Liver (tissue), 9 donors: Measurements from ENCODE around the gene DENND1C. TPM values are rescaled to one million over a fixed set of nuclear protein-coding genes. Genes with fewer than 3 reads are reported as not detected.

Experiments
- DNase-seq: peaks from one replicate; pipeline ENCODE4 v3.0.0-alpha.2; 2017; ENCODE audit warnings: low spot score
- H3K27ac ChIP-seq, 2 donors: one replicate each; pipeline ENCODE4 v1.7.0; 2013; ENCODE audit warnings: inconsistent platforms in 2 of 2, low read length in 2 of 2, control low read depth in 1 of 2, low read depth in 1 of 2, mild to moderate bottlenecking in 1 of 2
- H3K27me3 ChIP-seq, 4 donors: one replicate each; pipeline versions ENCODE4 v1.6.1 to v1.7.0; 2013; ENCODE audit warnings: low read length in 3 of 4, inconsistent platforms in 1 of 4, mild to moderate bottlenecking in 1 of 4, moderate library complexity in 1 of 4; ENCODE audit not compliant: control insufficient read depth in 4 of 4, insufficient read depth in 4 of 4
- H3K36me3 ChIP-seq, 4 donors: one replicate each; pipeline versions ENCODE4 v1.6.1 to v1.7.0; 2013; ENCODE audit warnings: low read length in 3 of 4, mild to moderate bottlenecking in 3 of 4, low read depth in 1 of 4, moderate library complexity in 1 of 4; ENCODE audit not compliant: control insufficient read depth in 4 of 4, insufficient read depth in 3 of 4
- H3K4me1 ChIP-seq, 4 donors: one replicate each; pipeline versions ENCODE4 v1.6.1 to v1.7.0; 2013; ENCODE audit warnings: low read length in 3 of 4, mild to moderate bottlenecking in 3 of 4, moderate library complexity in 1 of 4; ENCODE audit not compliant: control insufficient read depth in 4 of 4, insufficient read depth in 4 of 4
- H3K4me3 ChIP-seq, 3 donors: one replicate each; pipeline versions ENCODE4 v1.6.1 to v1.7.0; 2013; ENCODE audit warnings: low read length in 3 of 3, control low read depth in 1 of 3, low read depth in 1 of 3, mild to moderate bottlenecking in 1 of 3
- H3K9ac ChIP-seq, 2 donors: one replicate each; pipeline ENCODE4 v1.7.0; 2013; ENCODE audit warnings: low read length in 2 of 2, mild to moderate bottlenecking in 2 of 2, moderate library complexity in 2 of 2, control low read depth in 1 of 2, low read depth in 1 of 2
- H3K9me3 ChIP-seq, 4 donors: one replicate each; pipeline versions ENCODE4 v1.6.1 to v1.7.0; 2013; ENCODE audit warnings: low read length in 3 of 4; ENCODE audit not compliant: control insufficient read depth in 4 of 4
- EGR1 ChIP-seq, 2 donors: IDR thresholded peaks; 2 replicates each; pipeline ENCODE4 v1.6.1; 2016 to 2018; ENCODE audit warnings: antibody characterized with exemption in 2 of 2, low read depth in 2 of 2
- FOXA2 ChIP-seq: IDR thresholded peaks from 2 replicates; pipeline ENCODE4 v1.6.1; 2016; ENCODE audit warnings: antibody characterized with exemption
- HNF4A ChIP-seq, 2 donors: conservative IDR thresholded peaks; 2 replicates each; pipeline ENCODE4 v1.6.1; 2016; ENCODE audit warnings: antibody characterized with exemption in 2 of 2, mild to moderate bottlenecking in 2 of 2
- HNF4G ChIP-seq: IDR thresholded peaks from 2 replicates; pipeline ENCODE4 v1.6.1; 2016; ENCODE audit warnings: antibody characterized with exemption
- NR2F2 ChIP-seq: IDR thresholded peaks from 2 replicates; pipeline ENCODE4 v1.6.1; 2016; ENCODE audit warnings: antibody characterized with exemption
- RAD21 ChIP-seq, 2 donors: IDR thresholded peaks; 2 replicates each; pipeline ENCODE4 v1.6.1; 2016; ENCODE audit warnings: antibody characterized with exemption in 2 of 2, mild to moderate bottlenecking in 2 of 2
- RXRA ChIP-seq, 2 donors: IDR thresholded peaks; 2 replicates each; pipeline ENCODE4 v1.6.1; 2017 to 2018; ENCODE audit warnings: antibody characterized with exemption in 2 of 2, mild to moderate bottlenecking in 1 of 2
- WGBS: extraction: QIAGEN DNeasy Blood & Tissue Kit; methylation state at CpG from one replicate; pipeline ENCODE4 v1.1.7; 2013; 5-methylcytosine and 5-hydroxymethylcytosine counted together
- polyA plus RNA-seq, 2 donors: library from polyadenylated mRNA; stranded (reverse) in 1 of 2; unstranded in 1 of 2; fragments of 200-250 nt in 1 of 2; fragments of >200 nt in 1 of 2; fragmentation: Nextera tagmentation in 1 of 2; extraction: Ambion mirVana in 1 of 2; gene quantifications; one replicate each; pipeline versions ENCODE4 v1.2.1 to v1.2.3, GENCODE V29; 2013 to 2015
- total RNA-seq, 2 donors: library from RNA; depleted of rRNA; stranded (reverse); fragments of >200 nt; gene quantifications; one replicate each; pipeline ENCODE4 v1.2.3, GENCODE V29; 2014
- TF ChIP-seq, protein P1 (sequence below): fragments of 150-350 bp; IDR thresholded peaks from 2 replicates; pipeline ENCODE4 v1.5.1; 2017; ENCODE audit warnings: improper control_type of control experiment, low read depth, low read length; ENCODE audit not compliant: missing input control
- TF ChIP-seq, protein P2 (sequence below): IDR thresholded peaks from 2 replicates; pipeline ENCODE4 v1.6.1; 2016; ENCODE audit warnings: antibody characterized with exemption
- TF ChIP-seq, protein P3 (sequence below): IDR thresholded peaks from 2 replicates; pipeline ENCODE4 v1.6.1; 2016; ENCODE audit warnings: antibody characterized with exemption
- TF ChIP-seq, protein P4 (sequence below): IDR thresholded peaks from 2 replicates; pipeline ENCODE4 v1.6.1; 2016; ENCODE audit warnings: antibody characterized with exemption, mild to moderate bottlenecking
- donor health status: healthy.
- donor health status: healthy.
- donor health status: healthy.
- donor health status: healthy.
- donor health status: healthy.

Gene DENND1C
- total and polyA plus RNA-seq, 4 donors = 0.99 to 1.5 (median 1.2) TPM

DNA sequence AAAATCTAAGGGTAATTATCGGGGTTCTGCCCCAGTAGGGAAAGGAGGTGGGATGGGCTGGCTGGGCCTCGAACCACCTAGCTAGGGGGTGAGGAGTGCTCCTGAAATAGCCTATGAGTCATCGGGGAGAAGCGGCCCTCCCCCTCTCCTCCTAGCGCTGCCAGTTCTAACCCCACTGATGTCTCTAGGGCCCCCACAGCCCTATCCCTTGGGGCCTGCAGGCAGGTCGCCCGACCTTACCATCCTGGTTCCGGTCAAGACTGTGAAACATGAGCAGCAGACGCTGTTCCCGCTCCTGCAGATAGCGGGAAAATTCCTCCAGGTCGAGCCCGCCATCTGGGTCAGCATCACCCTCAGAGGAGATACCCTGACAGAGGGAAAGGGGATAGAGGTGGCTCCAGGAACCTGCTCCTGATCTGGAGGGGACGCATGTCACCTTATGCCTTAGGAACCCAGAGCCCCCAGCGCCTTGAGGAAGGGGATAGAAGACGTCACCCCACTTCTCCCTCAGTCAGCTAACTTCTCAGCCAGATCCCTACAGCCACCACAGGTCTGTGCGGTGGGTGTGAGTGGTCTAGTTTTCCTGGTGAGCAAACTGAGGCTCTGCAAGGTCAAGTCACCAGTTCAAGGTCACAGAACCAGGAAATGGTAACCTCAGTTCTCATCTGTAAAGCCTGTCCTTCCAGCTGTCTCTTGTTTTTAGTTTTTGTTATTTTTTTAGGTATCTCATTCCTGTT is 23.5 kb downstream of the DENND1C start:
- TF ChIP-seq NR2F2 (no peak), HNF4G (no peak), EGR1 (IDR thresholded peaks at IDR 0.05; ENCODE audit: low read depth in 2 of 2) (no peak), HNF4A (conservative IDR thresholded peaks at IDR 0.05) (no peak), RAD21 (IDR thresholded peaks at IDR 0.05) (no peak), RXRA (IDR thresholded peaks at IDR 0.05) (no peak), FOXA2 (no peak)
- TF ChIP-seq, protein P1, sequence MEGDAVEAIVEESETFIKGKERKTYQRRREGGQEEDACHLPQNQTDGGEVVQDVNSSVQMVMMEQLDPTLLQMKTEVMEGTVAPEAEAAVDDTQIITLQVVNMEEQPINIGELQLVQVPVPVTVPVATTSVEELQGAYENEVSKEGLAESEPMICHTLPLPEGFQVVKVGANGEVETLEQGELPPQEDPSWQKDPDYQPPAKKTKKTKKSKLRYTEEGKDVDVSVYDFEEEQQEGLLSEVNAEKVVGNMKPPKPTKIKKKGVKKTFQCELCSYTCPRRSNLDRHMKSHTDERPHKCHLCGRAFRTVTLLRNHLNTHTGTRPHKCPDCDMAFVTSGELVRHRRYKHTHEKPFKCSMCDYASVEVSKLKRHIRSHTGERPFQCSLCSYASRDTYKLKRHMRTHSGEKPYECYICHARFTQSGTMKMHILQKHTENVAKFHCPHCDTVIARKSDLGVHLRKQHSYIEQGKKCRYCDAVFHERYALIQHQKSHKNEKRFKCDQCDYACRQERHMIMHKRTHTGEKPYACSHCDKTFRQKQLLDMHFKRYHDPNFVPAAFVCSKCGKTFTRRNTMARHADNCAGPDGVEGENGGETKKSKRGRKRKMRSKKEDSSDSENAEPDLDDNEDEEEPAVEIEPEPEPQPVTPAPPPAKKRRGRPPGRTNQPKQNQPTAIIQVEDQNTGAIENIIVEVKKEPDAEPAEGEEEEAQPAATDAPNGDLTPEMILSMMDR = no peak
- TF ChIP-seq, protein P2, sequence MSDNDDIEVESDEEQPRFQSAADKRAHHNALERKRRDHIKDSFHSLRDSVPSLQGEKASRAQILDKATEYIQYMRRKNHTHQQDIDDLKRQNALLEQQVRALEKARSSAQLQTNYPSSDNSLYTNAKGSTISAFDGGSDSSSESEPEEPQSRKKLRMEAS = no peak
- TF ChIP-seq, protein P3, sequence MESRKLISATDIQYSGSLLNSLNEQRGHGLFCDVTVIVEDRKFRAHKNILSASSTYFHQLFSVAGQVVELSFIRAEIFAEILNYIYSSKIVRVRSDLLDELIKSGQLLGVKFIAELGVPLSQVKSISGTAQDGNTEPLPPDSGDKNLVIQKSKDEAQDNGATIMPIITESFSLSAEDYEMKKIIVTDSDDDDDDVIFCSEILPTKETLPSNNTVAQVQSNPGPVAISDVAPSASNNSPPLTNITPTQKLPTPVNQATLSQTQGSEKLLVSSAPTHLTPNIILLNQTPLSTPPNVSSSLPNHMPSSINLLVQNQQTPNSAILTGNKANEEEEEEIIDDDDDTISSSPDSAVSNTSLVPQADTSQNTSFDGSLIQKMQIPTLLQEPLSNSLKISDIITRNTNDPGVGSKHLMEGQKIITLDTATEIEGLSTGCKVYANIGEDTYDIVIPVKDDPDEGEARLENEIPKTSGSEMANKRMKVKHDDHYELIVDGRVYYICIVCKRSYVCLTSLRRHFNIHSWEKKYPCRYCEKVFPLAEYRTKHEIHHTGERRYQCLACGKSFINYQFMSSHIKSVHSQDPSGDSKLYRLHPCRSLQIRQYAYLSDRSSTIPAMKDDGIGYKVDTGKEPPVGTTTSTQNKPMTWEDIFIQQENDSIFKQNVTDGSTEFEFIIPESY = no peak
- TF ChIP-seq, protein P4, sequence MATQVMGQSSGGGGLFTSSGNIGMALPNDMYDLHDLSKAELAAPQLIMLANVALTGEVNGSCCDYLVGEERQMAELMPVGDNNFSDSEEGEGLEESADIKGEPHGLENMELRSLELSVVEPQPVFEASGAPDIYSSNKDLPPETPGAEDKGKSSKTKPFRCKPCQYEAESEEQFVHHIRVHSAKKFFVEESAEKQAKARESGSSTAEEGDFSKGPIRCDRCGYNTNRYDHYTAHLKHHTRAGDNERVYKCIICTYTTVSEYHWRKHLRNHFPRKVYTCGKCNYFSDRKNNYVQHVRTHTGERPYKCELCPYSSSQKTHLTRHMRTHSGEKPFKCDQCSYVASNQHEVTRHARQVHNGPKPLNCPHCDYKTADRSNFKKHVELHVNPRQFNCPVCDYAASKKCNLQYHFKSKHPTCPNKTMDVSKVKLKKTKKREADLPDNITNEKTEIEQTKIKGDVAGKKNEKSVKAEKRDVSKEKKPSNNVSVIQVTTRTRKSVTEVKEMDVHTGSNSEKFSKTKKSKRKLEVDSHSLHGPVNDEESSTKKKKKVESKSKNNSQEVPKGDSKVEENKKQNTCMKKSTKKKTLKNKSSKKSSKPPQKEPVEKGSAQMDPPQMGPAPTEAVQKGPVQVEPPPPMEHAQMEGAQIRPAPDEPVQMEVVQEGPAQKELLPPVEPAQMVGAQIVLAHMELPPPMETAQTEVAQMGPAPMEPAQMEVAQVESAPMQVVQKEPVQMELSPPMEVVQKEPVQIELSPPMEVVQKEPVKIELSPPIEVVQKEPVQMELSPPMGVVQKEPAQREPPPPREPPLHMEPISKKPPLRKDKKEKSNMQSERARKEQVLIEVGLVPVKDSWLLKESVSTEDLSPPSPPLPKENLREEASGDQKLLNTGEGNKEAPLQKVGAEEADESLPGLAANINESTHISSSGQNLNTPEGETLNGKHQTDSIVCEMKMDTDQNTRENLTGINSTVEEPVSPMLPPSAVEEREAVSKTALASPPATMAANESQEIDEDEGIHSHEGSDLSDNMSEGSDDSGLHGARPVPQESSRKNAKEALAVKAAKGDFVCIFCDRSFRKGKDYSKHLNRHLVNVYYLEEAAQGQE = no peak
- DNase-seq = no peak
- no peaks in the 10 kb centered on the region for H3K27me3 ChIP-seq
- H3K9me3 ChIP-seq = peaks cover 3 to 10% (median 5%) of the 10 kb centered on the region in 4 donors
- no peak overlapping the region for H3K9ac ChIP-seq
- H3K36me3 ChIP-seq = peaks cover 0 to 30% (median 20%) of the 10 kb centered on the region in 4 donors
- 93% methylated on average over 17 of the region's 17 CpGs for WGBS
- no peak overlapping the region for H3K4me3 ChIP-seq
- H3K4me1 ChIP-seq = peaks cover 7 to 19% (median 15%) of the 10 kb centered on the region in 4 donors
- H3K27ac ChIP-seq = no peak overlapping the region

DNA sequence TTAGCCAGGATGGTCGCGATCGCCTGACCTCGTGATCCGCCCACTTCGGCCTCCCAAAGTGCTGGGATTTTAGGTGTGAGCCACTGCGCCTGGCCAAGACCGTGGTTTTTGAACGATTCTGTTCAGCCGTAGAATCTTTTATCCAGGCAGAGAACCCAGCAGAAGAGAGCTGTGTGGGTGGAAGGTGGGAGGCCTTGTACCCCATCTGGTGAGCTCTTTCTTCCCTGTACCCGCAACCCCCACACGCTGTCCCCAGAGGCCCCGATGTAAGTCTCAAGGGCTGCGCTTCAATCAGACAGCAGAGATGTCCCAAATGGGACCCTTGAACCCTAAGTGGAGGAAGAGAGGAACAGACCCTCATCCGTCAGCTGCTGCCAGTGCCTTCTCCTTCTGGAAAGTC is 25.7 kb downstream of the DENND1C start:
- Histone ChIP-seq H3K4me3 (no peak overlapping the region), H3K9me3 (peaks cover 3 to 10% (median 5%) of the 10 kb centered on the region in 4 donors), H3K9ac (no peak overlapping the region), H3K27me3 (no peaks in the 10 kb centered on the region), H3K36me3 (peaks cover 2 to 35% (median 26%) of the 10 kb centered on the region in 4 donors), H3K27ac (no peak overlapping the region), H3K4me1 (peaks cover 7 to 19% (median 15%) of the 10 kb centered on the region in 4 donors)
- TF ChIP-seq HNF4G = no peak
- whole genome bisulfite sequencing = 96% methylated on average over 15 of the region's 15 CpGs
- no peak for DNase-seq
